OCI-LY7 (cell line): ENCODE data around the gene ZNF358.

ENCODE experiments used
- CTCF ChIP-seq: fragments of 200-600 bp; sonication (generic); conservative IDR thresholded peaks from 2 replicates; pipeline ENCODE4 v1.5.1; 2014; ENCODE audit warnings: mild to moderate bottlenecking, antibody characterized with exemption, low read length, moderate library complexity, mixed read lengths
- EZH2phosphoT487 ChIP-seq: fragments of 200-600 bp; sonication (generic); IDR thresholded peaks from 2 replicates; pipeline ENCODE4 v1.6.1; 2018; ENCODE audit warnings: low read depth, borderline replicate concordance, mild to moderate bottlenecking, mixed run types, antibody characterized with exemption, low read length, moderate library complexity, mixed read lengths

GRCh38 chr19:7497292-7497691, 18.6 kb upstream of the ZNF358 start:
- TF ChIP-seq CTCF, result peak; percentile 71
- TF ChIP-seq EZH2phosphoT487, result no peak
